Rectal smooth muscle tissue (tissue), 1 donor: Measurements from ENCODE around the gene CFAP45.

Experiments
- H3K27ac ChIP-seq: one replicate; pipeline ENCODE4 v1.7.0; 2013; ENCODE audit warnings: low read depth, low read length, inconsistent platforms
- H3K27me3 ChIP-seq: one replicate; pipeline ENCODE4 v1.7.0; 2013; ENCODE audit warnings: low read length; ENCODE audit not compliant: control insufficient read depth, insufficient read depth
- H3K36me3 ChIP-seq: one replicate; pipeline ENCODE4 v1.7.0; 2013; ENCODE audit warnings: low read length; ENCODE audit not compliant: control insufficient read depth, insufficient read depth
- H3K4me1 ChIP-seq: one replicate; pipeline ENCODE4 v1.7.0; 2013; ENCODE audit warnings: low read length; ENCODE audit not compliant: control insufficient read depth, insufficient read depth
- H3K4me3 ChIP-seq: one replicate; pipeline ENCODE4 v1.7.0; 2013; ENCODE audit warnings: low read length
- H3K9ac ChIP-seq: one replicate; pipeline ENCODE4 v1.7.0; 2013; ENCODE audit warnings: low read length

Gene CFAP45

DNA sequence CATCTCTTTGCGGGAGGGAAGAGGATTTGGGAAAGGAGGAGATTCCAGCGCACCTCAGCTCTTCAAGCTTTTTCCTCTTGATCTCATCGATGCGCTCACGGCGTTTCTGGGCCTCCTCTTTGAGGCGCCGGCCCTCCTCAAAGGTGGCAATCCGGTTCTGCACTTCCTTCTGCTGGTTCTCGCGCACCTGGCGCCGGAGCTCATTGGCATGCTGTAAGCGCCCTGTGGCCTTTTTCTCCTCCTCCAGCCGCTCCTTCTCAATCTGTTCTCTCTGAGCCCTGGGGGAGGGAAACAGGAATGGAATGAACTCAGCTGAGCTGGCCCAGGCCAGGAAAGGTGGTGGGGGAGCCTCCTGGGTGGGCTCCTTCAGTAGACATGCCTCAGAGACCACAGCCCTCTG lies 27.1 kb downstream of the CFAP45 start:
- Histone ChIP-seq H3K4me1 (peaks cover 4% of the 10 kb centered on the region), H3K27me3 (no peaks in the 10 kb centered on the region), H3K9ac (no peak overlapping the region), H3K4me3 (no peak overlapping the region), H3K27ac (no peak overlapping the region), H3K36me3 (no peaks in the 10 kb centered on the region)

DNA sequence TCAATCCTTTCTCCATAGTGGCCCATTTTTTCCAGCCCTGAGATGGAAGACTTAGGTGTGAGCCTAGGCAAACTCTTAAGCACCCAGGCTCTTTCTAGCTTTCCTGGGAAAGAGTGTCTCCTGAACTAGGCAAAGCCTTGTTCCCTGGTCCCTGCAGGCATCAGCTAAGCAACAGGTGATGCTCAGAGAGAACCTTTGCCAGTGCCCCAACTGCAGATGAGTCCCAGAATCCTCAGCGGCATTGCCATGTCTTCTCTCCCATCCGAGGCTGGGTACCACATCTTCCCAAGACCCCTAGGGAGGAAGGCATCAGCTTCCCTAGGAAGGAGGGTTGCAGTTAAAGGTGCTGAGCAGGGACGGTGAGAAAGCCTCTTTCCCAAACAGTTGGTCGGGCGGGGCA lies 29.3 kb downstream of the CFAP45 start:
- Histone ChIP-seq H3K4me1 (peaks cover 7% of the 10 kb centered on the region), H3K4me3 (no peak overlapping the region), H3K36me3 (no peaks in the 10 kb centered on the region), H3K27me3 (no peaks in the 10 kb centered on the region), H3K27ac (no peak overlapping the region), H3K9ac (no peak overlapping the region)

DNA sequence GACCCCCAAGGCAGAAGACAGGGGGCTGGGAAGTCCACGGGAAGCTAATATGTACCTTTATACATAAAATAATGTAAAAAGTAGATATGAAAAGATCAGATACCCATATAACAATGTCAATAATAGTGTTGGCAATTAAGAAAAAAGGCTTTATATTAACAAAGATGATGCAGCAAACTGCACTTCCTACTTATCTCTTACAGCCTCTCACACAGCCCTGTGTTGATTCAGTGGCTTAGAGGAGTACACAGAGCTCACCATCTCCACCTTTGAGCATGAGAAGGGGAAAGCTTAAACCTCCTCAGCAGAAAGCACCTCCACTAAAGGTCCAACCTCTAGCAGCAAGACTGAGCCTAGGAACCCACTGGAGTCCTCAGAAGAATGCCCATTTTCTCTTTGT lies 30.4 kb downstream of the CFAP45 start:
- Histone ChIP-seq H3K27ac (no peak overlapping the region), H3K4me3 (no peak overlapping the region), H3K36me3 (no peaks in the 10 kb centered on the region), H3K9ac (no peak overlapping the region), H3K4me1 (peaks cover 7% of the 10 kb centered on the region), H3K27me3 (no peaks in the 10 kb centered on the region)

DNA sequence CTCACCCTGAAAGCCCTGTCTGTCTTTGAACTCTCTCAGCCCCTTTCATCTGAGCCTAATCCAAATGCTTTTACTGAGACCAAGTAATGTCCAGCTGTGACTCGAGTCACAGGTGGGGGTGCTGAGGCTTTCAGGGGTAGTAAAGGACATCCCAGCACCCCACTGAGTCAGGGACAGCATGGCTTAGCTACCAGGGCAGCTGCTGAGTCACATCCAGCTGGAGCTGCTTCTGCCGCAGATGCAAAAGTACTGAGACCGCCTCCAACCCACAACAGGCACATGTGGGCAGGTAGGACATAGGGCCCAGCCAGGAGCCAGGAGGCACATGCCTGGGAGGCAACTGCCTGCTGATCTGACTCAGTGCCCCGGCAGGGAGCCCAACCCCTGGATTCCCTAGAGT lies 30.8 kb downstream of the CFAP45 start:
- H3K27me3 ChIP-seq = no peaks in the 10 kb centered on the region
- H3K27ac ChIP-seq = no peak overlapping the region
- H3K4me1 ChIP-seq = peaks cover 7% of the 10 kb centered on the region
- no peaks in the 10 kb centered on the region for H3K36me3 ChIP-seq
- H3K9ac ChIP-seq = no peak overlapping the region
- H3K4me3 ChIP-seq = no peak overlapping the region

DNA sequence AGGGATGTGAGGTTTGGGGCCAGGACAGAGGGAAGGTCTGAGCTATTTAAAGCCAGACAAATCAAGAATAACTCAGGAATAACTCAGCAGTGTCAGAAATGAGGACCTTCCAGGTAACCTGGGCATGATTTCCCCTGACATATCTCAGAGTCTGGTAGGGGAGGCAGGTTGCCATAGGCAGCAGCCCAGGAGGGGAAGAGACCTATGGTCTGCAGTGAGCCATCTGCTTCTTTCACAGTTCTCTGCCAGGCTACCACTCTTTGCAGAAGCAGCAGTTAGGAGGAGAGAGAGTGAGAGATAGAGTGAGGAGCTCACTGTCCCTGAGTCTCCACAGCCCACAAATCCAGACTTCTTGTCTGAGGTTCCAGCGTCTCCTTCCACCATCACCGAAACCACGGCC lies 31.2 kb downstream of the CFAP45 start:
- peaks cover 7% of the 10 kb centered on the region for H3K4me1 ChIP-seq
- no peak overlapping the region for H3K9ac ChIP-seq
- no peaks in the 10 kb centered on the region for H3K36me3 ChIP-seq
- H3K27ac ChIP-seq = no peak overlapping the region
- no peaks in the 10 kb centered on the region for H3K27me3 ChIP-seq
- no peak overlapping the region for H3K4me3 ChIP-seq

DNA sequence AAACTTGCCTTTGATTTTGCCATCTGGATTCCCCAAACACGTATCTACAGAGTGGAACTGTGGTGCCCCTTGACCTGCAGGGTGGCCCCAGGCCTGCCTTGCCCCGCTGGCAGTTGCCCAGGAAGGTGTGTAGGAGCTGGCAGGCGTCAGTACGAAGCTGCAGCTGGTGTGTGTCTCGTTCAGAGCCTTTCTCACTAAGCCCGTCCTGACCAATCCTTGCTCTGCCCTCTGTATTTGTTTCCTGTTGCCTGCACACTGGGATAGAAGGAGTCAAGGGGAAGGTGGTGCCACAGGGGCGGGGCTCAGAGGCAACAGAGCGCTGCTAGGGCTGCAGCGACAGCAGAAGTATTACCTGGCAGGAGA lies 32.3 kb downstream of the CFAP45 start:
- Histone ChIP-seq H3K9ac (no peak overlapping the region), H3K27ac (no peak overlapping the region), H3K36me3 (no peaks in the 10 kb centered on the region), H3K4me1 (peaks cover 7% of the 10 kb centered on the region), H3K27me3 (no peaks in the 10 kb centered on the region), H3K4me3 (no peak overlapping the region)

DNA sequence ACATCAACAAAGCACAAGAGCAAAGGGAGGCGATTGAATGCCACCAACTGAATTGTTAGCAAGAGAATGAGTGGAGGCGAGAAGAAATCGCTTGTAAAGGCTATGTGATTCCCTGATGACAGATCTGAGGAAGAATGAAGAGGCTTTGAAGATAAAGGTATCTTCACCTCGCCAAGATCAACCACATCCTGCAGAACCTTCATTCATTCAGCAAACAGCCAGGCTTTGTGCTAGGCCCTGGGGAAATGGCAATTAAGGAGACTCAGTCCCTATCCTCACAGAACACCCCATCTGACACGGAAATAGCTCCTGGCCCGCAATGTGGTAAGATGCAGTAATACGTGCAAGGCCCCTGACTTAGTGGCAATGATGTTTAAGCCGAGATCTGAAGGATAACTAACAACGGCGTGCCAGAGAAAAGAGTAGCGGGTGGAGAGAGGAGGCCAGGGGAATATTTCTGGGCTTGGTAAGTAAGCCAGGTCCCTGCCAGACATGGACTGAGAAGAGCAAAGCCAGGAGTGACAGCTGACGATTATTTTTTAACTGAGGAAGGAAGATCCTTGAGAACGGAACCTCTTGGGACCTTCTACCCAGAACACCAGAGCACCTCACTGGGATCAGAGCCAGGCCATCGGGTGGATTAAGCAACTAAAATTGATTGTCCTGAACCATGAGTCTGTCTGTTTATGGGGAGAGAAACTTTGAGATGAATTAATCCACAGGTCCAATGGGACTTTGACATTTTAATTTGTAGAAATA lies 32.9 kb downstream of the CFAP45 start:
- H3K27ac ChIP-seq = no peak overlapping the region

DNA sequence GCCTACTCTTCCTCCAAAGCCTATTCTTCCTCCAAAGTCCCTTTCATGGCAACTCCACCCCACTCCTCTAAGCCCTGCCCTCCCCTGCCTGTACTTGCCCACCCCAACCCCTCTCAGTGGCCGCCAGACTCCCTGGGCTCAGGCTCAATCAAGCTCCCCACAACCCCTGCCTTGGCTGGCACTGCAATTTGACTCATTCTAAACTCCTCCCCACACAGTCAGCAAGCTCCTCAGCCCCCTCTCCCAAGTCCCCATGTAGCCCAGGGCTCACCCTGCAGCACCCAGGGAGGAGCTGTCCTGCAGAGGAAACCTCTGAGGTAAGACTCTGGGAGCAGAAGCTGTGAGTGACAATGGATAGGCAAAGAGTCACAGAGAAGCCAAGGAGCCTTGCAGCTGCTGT lies 33.9 kb downstream of the CFAP45 start:
- H3K27me3 ChIP-seq = no peaks in the 10 kb centered on the region
- no peak overlapping the region for H3K9ac ChIP-seq
- no peak overlapping the region for H3K27ac ChIP-seq
- no peaks in the 10 kb centered on the region for H3K36me3 ChIP-seq
- H3K4me3 ChIP-seq = no peak overlapping the region
- H3K4me1 ChIP-seq = peaks cover 7% of the 10 kb centered on the region

More for the DNA sequence above, 32.9 kb downstream of the CFAP45 start:
- Histone ChIP-seq H3K27me3 (no peaks in the 10 kb centered on the region), H3K4me1 (peaks cover 7% of the 10 kb centered on the region), H3K36me3 (no peaks in the 10 kb centered on the region), H3K4me3 (no peak overlapping the region), H3K9ac (no peak overlapping the region)

DNA sequence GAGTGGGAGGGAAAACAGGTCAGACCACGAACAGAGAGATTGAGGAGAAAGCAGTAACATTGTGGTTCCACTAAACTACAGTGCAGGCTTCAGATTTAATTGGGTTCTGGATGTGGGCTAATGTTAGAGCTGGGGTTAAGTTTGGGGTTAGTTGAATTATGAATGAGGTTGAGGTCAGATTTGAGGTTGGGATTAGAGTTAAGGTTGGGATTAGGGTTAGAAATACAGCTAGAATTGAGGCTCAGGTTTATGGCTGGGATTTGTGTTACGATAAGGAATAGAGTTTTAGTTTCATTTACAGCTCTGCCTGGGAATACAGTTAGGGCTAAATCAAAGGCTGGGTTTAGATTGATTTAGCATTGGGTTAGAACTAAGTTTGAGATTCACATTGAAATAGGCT lies 35.7 kb downstream of the CFAP45 start:
- no peak overlapping the region for H3K4me3 ChIP-seq
- H3K4me1 ChIP-seq = peaks cover 7% of the 10 kb centered on the region
- no peaks in the 10 kb centered on the region for H3K36me3 ChIP-seq
- H3K27me3 ChIP-seq = no peaks in the 10 kb centered on the region
- H3K9ac ChIP-seq = no peak overlapping the region
- H3K27ac ChIP-seq = no peak overlapping the region

DNA sequence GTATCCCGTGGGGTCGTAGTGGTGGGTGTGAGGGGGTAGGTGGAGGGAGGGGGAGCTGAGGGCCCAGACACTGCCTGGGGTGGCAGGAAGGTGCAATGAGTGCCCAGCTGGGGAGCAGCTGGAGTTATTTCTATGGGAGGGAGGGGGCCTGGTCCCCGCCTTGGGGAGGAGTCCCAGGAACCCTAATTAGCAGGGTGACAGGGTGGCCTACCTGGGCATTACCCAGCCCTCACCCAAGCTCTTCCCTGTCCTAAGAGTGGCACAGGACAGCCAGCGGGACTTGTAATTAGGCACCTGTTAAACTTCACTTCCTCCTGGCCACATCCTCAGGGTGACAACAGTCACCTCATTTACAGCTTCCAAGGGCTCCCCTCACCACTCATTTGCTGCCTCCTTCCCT lies 37.4 kb downstream of the CFAP45 start, which contains the start of gene VSIG8:
Gene VSIG8 (minus strand): TSS at position 101 of the 400 bp plus-strand sequence. CDS start 136 bp downstream, outside the sequence.
- H3K27ac ChIP-seq = no peak within 1 kb of the TSS
- no peaks in the 10 kb centered on the region for H3K27me3 ChIP-seq
- H3K9ac ChIP-seq = no peak within 1 kb of the TSS
- no peaks in the 10 kb centered on the region for H3K4me1 ChIP-seq
- H3K4me3 ChIP-seq = no peak within 1 kb of the TSS
- H3K36me3 ChIP-seq = no peaks in the 10 kb centered on the region

DNA sequence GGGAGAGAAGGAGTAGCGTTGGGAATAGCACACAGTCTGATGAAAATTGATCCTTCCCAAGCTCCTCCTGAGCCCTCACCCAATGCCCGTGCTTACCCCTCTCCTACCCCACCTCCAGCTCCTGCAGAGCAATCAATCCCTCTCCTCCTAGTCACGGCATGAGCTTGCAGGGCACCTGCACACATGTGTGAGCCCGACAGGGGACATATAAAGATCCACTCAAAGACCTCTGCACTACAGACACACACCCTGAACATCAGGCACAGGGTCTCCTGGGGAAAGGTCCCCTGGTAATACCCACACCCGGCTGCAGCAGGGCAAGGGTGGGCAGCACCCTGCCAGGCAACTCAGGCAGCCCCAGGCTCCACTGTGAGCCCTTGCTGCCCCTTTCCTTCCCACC lies 37.9 kb downstream of the CFAP45 start:
- Histone ChIP-seq H3K27ac (no peak overlapping the region), H3K36me3 (no peaks in the 10 kb centered on the region), H3K4me1 (no peaks in the 10 kb centered on the region), H3K4me3 (no peak overlapping the region), H3K9ac (no peak overlapping the region), H3K27me3 (no peaks in the 10 kb centered on the region)

DNA sequence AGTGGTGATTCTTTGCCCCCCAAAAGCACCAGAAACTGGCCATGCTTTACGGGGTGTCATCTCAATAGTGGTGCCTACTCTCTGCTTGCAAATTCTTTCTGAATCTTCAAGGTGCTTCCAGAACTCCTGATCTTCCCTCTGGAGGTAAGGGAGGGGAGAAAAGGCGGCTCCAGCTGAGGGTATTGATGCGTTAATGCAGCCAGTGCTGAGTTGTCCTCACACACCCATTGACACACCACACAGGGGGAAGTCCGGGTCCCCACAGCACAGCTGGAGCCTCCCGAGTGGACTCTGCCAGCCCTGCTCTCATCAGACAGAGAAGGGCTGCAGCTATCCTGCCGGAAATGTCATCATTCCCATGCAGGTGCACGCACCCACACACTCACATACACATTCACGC lies 38.7 kb downstream of the CFAP45 start:
- Histone ChIP-seq H3K9ac (no peak overlapping the region), H3K27me3 (no peaks in the 10 kb centered on the region), H3K4me1 (no peaks in the 10 kb centered on the region), H3K27ac (no peak overlapping the region), H3K36me3 (no peaks in the 10 kb centered on the region), H3K4me3 (no peak overlapping the region)

DNA sequence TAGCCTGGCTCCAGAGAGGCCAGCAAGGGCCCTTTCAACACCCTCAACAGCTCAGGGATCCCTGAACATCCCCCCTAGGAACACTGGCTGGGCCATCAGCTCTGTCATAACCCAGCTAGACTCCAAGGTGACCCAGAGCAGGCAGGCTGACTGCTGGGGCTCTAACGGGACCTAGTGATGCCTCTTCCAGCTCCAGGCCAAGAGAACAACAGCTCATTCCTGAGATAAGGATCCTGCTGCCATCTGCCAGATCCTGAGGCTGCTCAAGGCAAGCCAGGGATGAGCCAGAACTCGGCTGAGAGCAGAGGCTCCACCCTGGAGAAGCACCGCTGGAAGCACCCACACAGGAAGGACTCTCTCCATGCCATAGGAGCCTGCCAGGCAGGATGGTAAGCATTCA lies 39.5 kb downstream of the CFAP45 start:
- Histone ChIP-seq H3K27ac (no peak overlapping the region), H3K4me3 (no peak overlapping the region), H3K27me3 (no peaks in the 10 kb centered on the region), H3K9ac (no peak overlapping the region), H3K4me1 (no peaks in the 10 kb centered on the region), H3K36me3 (no peaks in the 10 kb centered on the region)
